ENCODE measurements around the gene MAVS.
"Not testable (repeated sequence)": the region's sequence is repeated elsewhere in the genome, so short reads cannot be mapped to it uniquely, and the experiment has no call there.

Gene MAVS

GRCh38 chr20:3885715-3886114, 39.1 kb downstream of the MAVS start:
- no peak for DNase-seq (ENCODE audit: low read depth in 3 of 3, low spot score in 1 of 3)

- no peak for DNase-seq (ENCODE audit: low read depth in 3 of 3, low spot score in 1 of 3)
Measured at GRCh38 chr20:3887876-3888620, 41.4 kb downstream of the MAVS start.

- DNase-seq (ENCODE audit: low read depth in 3 of 3, low spot score in 1 of 3) = peak; percentile 89 to 92 (median 92)
Measured at GRCh38 chr20:3888622-3889488, 42.2 kb downstream of the MAVS start, which contains the start of gene PANK2. Gene PANK2, plus strand, starts transcription at chr20:3889387.

GRCh38 chr20:3889489-3890397, 43.1 kb downstream of the MAVS start:
- peak in 1 of 3 donors; percentile 8 for DNase-seq (ENCODE audit: low read depth in 3 of 3, low spot score in 1 of 3)

- DNase-seq (ENCODE audit: low read depth in 3 of 3, low spot score in 1 of 3) = no peak
Measured at GRCh38 chr20:3890398-3890751, 43.7 kb downstream of the MAVS start.

- DNase-seq (ENCODE audit: low read depth in 3 of 3, low spot score in 1 of 3) = no peak
Measured at GRCh38 chr20:3890999-3891929, 44.6 kb downstream of the MAVS start.

- no peak for DNase-seq (ENCODE audit: low read depth in 3 of 3, low spot score in 1 of 3)
Measured at GRCh38 chr20:3894796-3895195, 48.2 kb downstream of the MAVS start.

- DNase-seq (ENCODE audit: low read depth in 3 of 3, low spot score in 1 of 3) = no peak
Measured at GRCh38 chr20:3896302-3896701, 49.7 kb downstream of the MAVS start.

- no peak for DNase-seq (ENCODE audit: low read depth in 3 of 3, low spot score in 1 of 3)
Measured at GRCh38 chr20:3896853-3897583, 50.4 kb downstream of the MAVS start.

- not testable (repeated sequence) for DNase-seq (ENCODE audit: low read depth in 3 of 3, low spot score in 1 of 3)
Measured at GRCh38 chr20:3898181-3898580, 51.5 kb downstream of the MAVS start.

GRCh38 chr20:3898639-3899038, 52.0 kb downstream of the MAVS start:
- no peak for DNase-seq (ENCODE audit: low read depth in 3 of 3, low spot score in 1 of 3)

GRCh38 chr20:3900187-3900604, 53.6 kb downstream of the MAVS start:
- DNase-seq (ENCODE audit: low read depth in 3 of 3, low spot score in 1 of 3) = no peak

GRCh38 chr20:3901028-3901705, 54.5 kb downstream of the MAVS start:
- no peak for DNase-seq (ENCODE audit: low read depth in 3 of 3, low spot score in 1 of 3)

- no peak for DNase-seq (ENCODE audit: low read depth in 3 of 3, low spot score in 1 of 3)
Measured at GRCh38 chr20:3901706-3902440, 55.2 kb downstream of the MAVS start.

- no peak for DNase-seq (ENCODE audit: low read depth in 3 of 3, low spot score in 1 of 3)
Measured at GRCh38 chr20:3902446-3902845, 55.8 kb downstream of the MAVS start.

- DNase-seq (ENCODE audit: low read depth in 3 of 3, low spot score in 1 of 3) = no peak
Measured at GRCh38 chr20:3904224-3904623, 57.6 kb downstream of the MAVS start.

- DNase-seq (ENCODE audit: low read depth in 3 of 3, low spot score in 1 of 3) = no peak
Measured at GRCh38 chr20:3904857-3905256, 58.2 kb downstream of the MAVS start.

Measured in stimulated activated CD4-positive, alpha-beta T cell treated with anti-CD3 and anti-CD28 coated beads, TNF-alpha, amount 100 ng/mL, for 1 hour (primary cell).